Activated naive CD8-positive, alpha-beta T cell treated with anti-CD3 and anti-CD28 coated beads, Interleukin-2, amount 10 ng/mL, durations not matched to agents 7 days and 5 days (primary cell): ENCODE measurements around the gene SRRM3. TPM values are rescaled to one million over a fixed set of nuclear protein-coding genes. Genes with fewer than 3 reads are reported as not detected.
"Not testable (repeated sequence)": the region's sequence is repeated elsewhere in the genome, so short reads cannot be mapped to it uniquely, and the experiment has no call there.

Experiments
- ATAC-seq: fragments of 150-1000 bp; cut with Tn5 transposase; one replicate; pipeline ENCODE4 v1.10.0; 2021; ENCODE audit warnings: low read depth, moderate library complexity
- POLR2A ChIA-PET: fragments of 350-600 bp; sonication (Branson Sonifier 250); formaldehyde crosslinking; loops from one replicate; lab custom pipeline; 2021; ENCODE audit warnings: antibody characterized with exemption; lab: Charles Lee
- DNase-seq: peaks from one replicate; pipeline ENCODE4 v3.0.0; 2021
- H3K27ac Mint-ChIP-seq: one replicate; pipeline ENCODE4 v1.8.0; 2022; ENCODE audit warnings: mild to moderate bottlenecking, mixed read lengths
- H3K27me3 Mint-ChIP-seq: one replicate; pipeline ENCODE4 v1.8.0; 2022; ENCODE audit warnings: mild to moderate bottlenecking, moderate library complexity, mixed read lengths
- H3K36me3 Mint-ChIP-seq: one replicate; pipeline ENCODE4 v1.8.0; 2021; ENCODE audit warnings: mild to moderate bottlenecking, mixed read lengths
- H3K4me1 Mint-ChIP-seq: one replicate; pipeline ENCODE4 v1.8.0; 2021; ENCODE audit warnings: mixed read lengths
- H3K4me3 Mint-ChIP-seq: one replicate; pipeline ENCODE4 v1.8.0; 2022; ENCODE audit warnings: mild to moderate bottlenecking, moderate library complexity, mixed read lengths
- H3K9me3 Mint-ChIP-seq: one replicate; pipeline ENCODE4 v1.8.0; 2021; ENCODE audit warnings: mixed read lengths
- total RNA-seq, 2 experiments: library from RNA; stranded (reverse); gene quantifications; one replicate each; pipeline ENCODE4 v1.2.3, GENCODE V29; 2021

Gene SRRM3, protein sequence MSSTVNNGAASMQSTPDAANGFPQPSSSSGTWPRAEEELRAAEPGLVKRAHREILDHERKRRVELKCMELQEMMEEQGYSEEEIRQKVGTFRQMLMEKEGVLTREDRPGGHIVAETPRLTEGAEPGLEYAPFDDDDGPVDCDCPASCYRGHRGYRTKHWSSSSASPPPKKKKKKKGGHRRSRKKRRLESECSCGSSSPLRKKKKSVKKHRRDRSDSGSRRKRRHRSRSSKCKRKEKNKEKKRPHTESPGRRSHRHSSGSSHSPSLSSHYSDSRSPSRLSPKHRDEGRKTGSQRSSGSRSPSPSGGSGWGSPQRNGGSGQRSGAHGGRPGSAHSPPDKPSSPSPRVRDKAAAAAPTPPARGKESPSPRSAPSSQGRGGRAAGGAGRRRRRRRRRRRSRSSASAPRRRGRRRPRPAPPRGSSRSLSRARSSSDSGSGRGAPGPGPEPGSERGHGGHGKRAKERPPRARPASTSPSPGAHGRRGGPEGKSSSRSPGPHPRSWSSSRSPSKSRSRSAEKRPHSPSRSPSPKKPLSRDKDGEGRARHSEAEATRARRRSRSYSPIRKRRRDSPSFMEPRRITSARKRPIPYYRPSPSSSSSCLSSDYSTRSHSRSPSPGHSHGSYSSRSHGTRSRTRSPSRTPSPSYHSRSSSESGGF
- total RNA-seq: not detected

DNA sequence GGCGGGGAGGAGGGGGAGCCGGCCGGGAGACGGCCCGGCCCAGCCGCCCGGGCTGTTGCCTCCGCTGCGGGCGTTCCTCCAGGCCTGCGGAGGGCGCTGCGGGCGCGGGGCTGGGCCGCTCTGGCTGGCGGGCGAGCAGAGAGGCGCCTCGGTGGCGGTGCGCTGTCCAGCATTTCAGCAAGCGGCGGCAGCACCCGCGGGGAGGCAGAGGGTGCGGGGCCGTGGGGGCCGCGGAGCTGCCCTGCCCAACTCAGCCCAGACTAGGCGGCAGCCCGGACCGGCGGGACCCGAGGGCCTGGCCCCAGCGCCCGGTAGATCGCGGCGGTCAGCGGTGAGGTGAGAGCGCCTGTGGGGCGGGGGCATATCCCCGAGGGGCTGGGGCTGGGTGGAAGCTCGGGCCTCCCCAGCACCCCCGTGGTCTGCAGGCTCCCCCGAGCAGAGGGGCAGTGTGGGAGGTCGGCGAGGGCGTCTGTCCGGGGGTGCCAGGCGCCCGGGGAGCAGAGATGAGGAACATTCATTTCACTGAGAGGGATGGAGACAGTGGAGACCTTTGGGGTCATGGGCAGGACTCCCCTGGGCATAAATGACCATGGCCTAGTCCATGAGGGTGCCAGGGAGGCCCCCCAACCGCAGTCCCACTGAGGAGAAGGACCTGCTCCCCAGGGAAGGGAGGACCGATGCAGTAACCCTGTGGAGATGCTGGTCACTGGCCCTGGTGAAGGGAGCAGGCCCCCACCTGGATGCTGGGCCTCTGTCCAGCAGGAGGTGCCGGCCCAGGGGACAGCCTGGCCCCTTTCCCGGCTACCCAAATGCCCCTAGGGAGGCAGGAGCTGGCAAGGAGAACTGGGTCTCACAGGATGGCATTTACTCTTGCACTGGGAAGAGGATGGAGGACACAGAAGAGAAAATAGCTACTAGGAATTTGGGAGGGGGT, at the start of gene SRRM3:
SRRM3 (plus strand) TSS at position 165 of the 934 bp plus-strand sequence. CDS start 33,171 bp downstream, outside the sequence.
- Mint-ChIP-seq H3K36me3 (no peaks in the 10 kb centered on the region), H3K9me3 (no peaks in the 10 kb centered on the region), H3K27ac (no peak within 1 kb of the TSS), H3K27me3 (peaks cover 3% of the 10 kb centered on the region), H3K4me1 (no peaks in the 10 kb centered on the region), H3K4me3 (no peak within 1 kb of the TSS)
- ATAC-seq: peak; percentile 95
- DNase-seq: peak; percentile 97
- POLR2A ChIA-PET: no interaction called here

DNA sequence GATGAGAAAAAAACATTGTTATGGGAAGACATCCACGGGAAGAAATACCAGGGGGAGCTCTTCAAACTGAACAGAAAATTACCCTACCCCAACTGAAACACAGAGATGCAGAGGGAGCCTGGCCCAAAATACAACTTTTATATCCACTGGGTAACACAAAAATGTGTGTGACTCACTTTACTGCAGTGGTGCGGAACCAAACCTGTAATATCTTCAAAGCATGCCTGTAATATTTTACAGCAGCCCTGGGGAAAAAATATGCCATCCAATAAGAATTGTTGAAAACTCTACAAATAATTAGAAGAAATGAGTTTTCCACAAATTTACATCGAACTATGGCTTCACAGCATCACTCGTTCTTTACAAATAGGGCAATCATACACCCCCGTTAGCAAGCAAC, 49.8 kb upstream of the SRRM3 start:
- no peak for DNase-seq
- Mint-ChIP-seq H3K4me1 (peaks cover 23% of the 10 kb centered on the region), H3K9me3 (no peaks in the 10 kb centered on the region), H3K27me3 (no peaks in the 10 kb centered on the region), H3K36me3 (no peaks in the 10 kb centered on the region), H3K27ac (no peak overlapping the region), H3K4me3 (no peak overlapping the region)
- ATAC-seq: no peak
- POLR2A ChIA-PET: no interaction called here

DNA sequence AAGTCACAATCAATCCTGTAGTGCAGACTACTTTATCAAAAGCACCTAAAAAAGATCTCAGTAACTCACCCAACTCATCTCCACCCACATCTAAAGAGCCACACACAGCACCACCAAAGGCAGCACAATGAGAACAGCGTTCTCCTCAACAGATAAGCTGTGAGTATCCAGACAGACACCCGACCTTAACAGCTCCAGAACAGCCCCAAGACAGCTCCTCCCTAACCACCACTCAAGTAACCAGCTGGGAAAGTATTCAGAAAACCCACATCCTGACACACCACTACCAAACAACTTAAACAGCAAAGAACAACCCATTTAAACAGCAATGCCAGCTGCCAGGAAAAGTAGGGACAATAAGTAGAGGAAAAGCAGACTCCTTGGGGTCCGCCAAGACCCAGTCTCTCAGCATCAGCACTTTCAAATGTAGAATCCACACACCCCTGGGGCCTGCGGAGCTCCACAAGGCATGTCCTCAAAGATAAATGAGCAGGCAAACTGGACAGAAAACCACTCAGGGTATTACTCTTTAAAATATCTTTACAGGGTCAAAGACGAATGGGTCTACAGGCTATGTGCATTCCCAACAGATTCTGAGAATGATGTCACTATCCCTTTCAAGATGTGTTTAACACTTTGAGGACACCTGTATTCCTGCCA, 48.0 kb upstream of the SRRM3 start:
- H3K4me1 Mint-ChIP-seq: peaks cover 23% of the 10 kb centered on the region
- not testable (repeated sequence) for H3K36me3 Mint-ChIP-seq, H3K9me3 Mint-ChIP-seq, DNase-seq, H3K27me3 Mint-ChIP-seq
- H3K27ac Mint-ChIP-seq: peak overlapping the region; percentile 13
- peak overlapping the region; percentile 11 for H3K4me3 Mint-ChIP-seq
- peak; percentile 69 for ATAC-seq
- POLR2A ChIA-PET: interaction anchor here (0.6 kb wide), 1 partner anchor 17 kb away, joined by 3 read pairs; no protein-coding TSS in a partner anchor

DNA sequence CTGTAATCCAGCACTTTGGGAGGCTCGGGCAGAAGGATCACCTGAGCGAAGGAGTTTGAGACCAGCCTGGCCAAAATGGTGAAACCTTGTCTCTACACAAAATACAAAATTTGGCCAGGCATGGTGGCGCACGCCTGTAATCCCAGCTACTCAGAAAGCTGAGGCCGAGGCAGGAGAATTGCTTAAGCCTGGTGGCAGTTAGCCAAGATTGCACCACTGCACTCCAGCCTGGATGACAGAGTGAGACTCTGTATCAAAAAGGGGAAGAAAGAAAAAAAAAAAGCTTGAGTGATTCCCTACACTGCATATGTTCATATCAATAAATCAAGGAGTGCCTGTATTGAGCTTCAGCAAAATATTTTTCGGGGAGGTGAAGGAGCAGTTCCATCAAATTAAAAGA, 45.8 kb upstream of the SRRM3 start:
- POLR2A ChIA-PET: no interaction called here
- ATAC-seq: no peak

DNA sequence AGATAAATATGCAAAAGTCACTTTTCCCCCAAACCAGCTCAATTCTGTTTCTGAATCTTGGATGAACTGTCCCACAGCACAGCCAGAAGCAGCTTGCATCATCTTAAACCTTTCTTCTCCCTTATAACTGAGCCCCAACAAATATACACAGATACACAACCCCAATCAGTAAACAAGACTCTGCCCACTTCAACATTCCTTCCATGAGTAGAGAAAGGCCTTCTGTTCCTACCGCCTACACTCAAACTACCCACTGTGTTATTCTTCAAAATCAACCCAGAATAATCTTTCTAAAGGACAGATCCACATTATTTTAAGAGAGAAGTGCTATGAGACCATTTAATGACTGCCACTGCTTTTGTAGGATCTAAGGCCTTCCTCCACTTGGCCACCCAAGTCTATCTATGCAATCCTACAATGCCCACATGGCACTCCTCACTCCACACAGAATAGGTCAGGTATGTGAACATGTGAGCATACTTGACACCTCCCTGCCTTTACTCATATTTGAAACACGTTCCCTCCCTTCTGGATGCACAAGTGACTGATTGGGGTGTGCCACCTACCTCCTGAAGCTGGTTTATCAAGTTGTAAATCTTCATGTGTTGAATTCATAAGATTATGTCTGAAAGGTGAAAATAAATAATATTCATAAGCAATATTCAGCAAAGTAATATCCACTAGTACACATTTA, 44.6 kb upstream of the SRRM3 start:
- DNase-seq, H3K27me3 Mint-ChIP-seq, H3K9me3 Mint-ChIP-seq, POLR2A ChIA-PET, ATAC-seq, H3K36me3 Mint-ChIP-seq, H3K4me3 Mint-ChIP-seq, H3K27ac Mint-ChIP-seq: not testable (repeated sequence)
- H3K4me1 Mint-ChIP-seq: peaks cover 17% of the 10 kb centered on the region

More for the DNA sequence above, 45.8 kb upstream of the SRRM3 start:
- Mint-ChIP-seq H3K4me3 (no peak overlapping the region), H3K27me3 (no peaks in the 10 kb centered on the region), H3K9me3 (no peaks in the 10 kb centered on the region), H3K27ac (no peak overlapping the region), H3K36me3 (no peaks in the 10 kb centered on the region), H3K4me1 (peaks cover 17% of the 10 kb centered on the region)
- no peak for DNase-seq

DNA sequence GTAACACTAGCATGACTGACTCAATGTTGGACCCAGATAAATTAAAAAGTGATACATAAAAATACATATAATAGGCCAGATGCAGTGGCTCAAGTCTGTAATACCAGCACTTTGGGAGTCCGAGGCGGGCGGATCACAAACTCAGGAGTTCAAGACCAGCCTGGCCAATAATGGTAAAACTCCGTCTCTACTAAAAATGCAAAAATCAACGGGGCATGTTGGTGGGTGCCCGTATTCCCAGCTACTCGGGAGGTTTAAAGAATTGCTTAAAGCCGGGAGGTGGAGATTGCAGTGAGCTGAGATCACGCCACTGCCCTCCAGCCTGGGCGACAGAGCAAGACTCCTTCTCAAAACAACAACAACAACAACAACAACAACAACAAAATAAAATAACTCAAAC, 43.3 kb upstream of the SRRM3 start:
- H3K4me1 Mint-ChIP-seq, H3K9me3 Mint-ChIP-seq, H3K27me3 Mint-ChIP-seq, POLR2A ChIA-PET, H3K4me3 Mint-ChIP-seq, ATAC-seq, H3K36me3 Mint-ChIP-seq, DNase-seq, H3K27ac Mint-ChIP-seq: not testable (repeated sequence)

DNA sequence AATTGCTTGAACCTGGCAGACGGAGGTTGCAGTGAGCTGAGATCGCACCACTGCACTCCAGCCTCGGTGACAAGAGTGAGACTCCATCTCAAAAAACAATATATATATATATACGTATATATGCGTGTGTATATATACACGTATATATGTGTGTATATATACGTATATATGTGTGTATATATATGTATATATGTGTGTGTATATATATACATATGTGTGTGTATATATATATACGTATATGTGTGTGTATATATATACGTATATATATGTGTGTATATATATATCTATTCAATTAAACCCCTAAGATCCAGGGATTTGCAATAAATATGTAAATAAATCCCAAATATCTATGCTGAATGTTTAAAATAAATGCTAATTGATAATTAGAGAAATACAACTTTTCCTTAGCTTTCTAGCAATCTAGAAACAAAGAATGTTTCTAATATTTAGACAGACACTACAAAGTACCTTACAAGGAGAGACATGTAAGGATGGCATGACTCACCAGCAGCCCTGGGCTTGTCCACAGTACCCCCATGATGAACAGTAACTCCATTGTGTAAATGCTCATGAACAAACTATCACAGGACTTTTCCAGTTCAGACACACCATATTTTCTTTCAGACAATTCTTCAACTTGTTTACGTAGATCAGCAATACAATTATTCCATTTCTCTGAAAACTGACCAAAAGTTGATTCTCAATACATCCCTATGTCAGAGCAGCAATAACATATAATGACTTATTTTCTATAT, 39.1 kb upstream of the SRRM3 start:
- H3K27ac Mint-ChIP-seq, H3K9me3 Mint-ChIP-seq, DNase-seq, H3K27me3 Mint-ChIP-seq, POLR2A ChIA-PET, H3K4me3 Mint-ChIP-seq, H3K4me1 Mint-ChIP-seq, H3K36me3 Mint-ChIP-seq, ATAC-seq: not testable (repeated sequence)

DNA sequence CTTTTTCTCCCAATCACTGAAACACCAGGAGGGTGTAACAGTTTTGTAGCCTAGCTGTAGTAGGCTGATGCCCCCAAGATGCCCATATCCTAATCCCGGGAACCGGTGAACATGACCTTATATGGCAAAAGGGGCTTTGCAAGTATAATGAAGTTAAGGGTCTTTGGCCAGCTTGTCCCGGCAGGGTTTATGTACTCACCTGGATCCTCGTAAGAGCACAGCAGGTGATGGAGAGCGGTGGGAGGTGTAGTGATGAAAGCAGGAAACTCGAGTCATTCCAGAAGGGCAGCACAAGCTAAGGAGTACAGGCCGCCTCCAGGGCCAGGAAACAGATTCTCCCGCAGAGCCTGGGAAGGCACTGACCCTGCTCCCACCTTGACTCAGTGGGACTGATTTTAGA, 37.9 kb upstream of the SRRM3 start:
- ATAC-seq, H3K36me3 Mint-ChIP-seq, H3K27me3 Mint-ChIP-seq, POLR2A ChIA-PET, H3K27ac Mint-ChIP-seq, H3K9me3 Mint-ChIP-seq, DNase-seq, H3K4me3 Mint-ChIP-seq, H3K4me1 Mint-ChIP-seq: not testable (repeated sequence)

DNA sequence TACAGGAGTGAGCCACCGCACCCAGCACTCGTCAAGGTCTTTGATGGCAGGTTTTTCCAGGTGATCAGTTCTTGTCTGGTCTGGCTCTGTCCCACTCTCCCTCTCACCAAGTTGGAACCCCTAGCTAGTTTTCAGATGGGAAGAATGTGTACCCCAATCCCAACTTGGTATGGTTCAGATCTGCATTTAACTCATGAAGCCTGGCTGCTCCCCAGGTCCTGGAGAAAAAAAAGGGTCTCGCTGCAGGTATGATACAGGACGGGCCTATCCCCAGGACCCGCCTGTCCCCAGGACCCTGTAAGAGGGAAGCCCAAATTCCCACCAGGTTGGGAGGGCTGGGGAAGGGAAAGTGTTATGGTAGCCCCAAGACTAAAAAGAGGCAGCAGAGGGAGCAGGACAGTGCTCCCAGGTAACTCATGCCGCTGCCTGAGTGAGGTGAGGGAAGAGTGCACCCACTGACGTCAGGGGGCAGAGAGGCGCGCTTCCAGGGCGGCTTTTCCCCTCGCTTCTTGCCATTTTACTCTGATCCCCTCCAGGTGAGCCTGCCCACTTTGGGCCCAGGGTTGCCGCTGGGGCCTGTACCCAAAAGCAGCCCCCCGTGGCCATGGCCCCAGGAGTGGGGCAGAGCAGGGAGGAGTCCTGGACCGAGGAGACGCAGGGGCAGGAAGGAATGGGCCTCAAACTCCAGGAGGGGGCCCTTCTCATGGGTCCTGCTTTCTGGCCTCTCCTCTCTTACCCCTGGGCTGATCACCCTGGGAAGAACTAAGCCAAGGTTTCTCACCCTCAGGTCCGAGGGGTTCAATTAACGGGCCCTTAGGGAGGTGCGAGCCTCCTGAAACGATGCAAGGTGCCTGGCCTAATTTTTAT, 36.4 kb upstream of the SRRM3 start:
- ATAC-seq (no peak), DNase-seq (no peak)
- POLR2A ChIA-PET: no interaction called here
- Mint-ChIP-seq H3K9me3 (no peaks in the 10 kb centered on the region), H3K27me3 (no peaks in the 10 kb centered on the region), H3K27ac (peak overlapping the region; percentile 12), H3K4me3 (no peak overlapping the region), H3K36me3 (no peaks in the 10 kb centered on the region), H3K4me1 (peaks cover 7% of the 10 kb centered on the region)

DNA sequence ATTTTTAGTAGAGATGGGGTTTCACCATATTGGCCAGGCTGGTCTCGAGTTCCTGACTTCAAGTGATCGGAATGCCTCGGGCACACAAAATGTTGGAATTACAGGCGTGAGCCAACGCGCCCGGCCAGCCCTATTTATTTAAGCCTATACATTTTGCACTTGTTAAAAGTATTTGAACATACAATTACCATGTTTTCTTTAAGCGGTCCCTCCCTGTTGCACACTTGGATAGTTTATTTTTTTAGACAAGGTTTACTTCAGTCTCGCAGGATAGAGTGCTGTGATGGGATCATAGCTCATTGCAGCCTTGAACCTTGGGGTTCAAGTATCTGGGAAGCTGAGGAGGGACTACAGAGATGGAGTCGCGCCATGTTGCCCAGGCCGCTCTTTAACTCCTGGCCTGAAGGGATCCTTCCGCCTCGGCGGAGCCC, 35.7 kb upstream of the SRRM3 start:
- H3K36me3 Mint-ChIP-seq: no peaks in the 10 kb centered on the region
- H3K4me3 Mint-ChIP-seq: peak overlapping the region; percentile 85
- no peaks in the 10 kb centered on the region for H3K27me3 Mint-ChIP-seq
- H3K27ac Mint-ChIP-seq: peak overlapping the region; percentile 91
- ATAC-seq: no peak
- POLR2A ChIA-PET: interaction anchor here (3.1 kb wide), 1 partner anchor 151 kb away, joined by 16 read pairs; no protein-coding TSS in a partner anchor
- peaks cover 7% of the 10 kb centered on the region for H3K4me1 Mint-ChIP-seq
- H3K9me3 Mint-ChIP-seq: no peaks in the 10 kb centered on the region
- DNase-seq: no peak
